Measurements from ENCODE around the gene MUC5B.

DNA sequence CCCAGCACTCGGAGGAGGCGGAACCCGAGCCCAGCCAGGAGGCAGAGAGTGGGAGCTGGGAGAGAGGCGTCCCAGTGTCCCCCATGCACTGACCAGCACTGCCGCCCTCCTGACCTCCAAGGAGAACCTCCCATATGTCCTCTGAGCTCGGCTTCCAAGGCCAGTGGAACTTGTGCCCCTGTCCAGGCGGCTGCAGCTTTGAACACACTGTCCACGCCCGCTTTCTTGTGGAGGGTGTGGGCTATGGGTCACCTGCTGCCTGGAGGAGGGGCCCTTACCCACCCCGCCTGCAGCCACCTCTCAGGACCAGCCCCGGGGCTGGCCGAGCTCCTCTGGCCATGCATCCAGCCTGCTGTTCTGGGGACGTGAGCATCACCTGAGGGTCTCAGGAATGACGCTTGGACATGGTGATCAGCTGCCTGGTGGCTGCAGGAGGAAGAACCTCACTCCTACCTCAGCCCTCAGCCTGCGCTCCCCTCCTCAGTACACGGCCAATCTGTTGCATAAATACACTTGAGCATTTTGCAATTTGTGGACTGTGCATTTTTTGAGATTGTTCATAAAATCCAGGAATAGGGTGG lies 22.2 kb upstream of the MUC5B start:
- TF ChIP-seq, protein P1, sequence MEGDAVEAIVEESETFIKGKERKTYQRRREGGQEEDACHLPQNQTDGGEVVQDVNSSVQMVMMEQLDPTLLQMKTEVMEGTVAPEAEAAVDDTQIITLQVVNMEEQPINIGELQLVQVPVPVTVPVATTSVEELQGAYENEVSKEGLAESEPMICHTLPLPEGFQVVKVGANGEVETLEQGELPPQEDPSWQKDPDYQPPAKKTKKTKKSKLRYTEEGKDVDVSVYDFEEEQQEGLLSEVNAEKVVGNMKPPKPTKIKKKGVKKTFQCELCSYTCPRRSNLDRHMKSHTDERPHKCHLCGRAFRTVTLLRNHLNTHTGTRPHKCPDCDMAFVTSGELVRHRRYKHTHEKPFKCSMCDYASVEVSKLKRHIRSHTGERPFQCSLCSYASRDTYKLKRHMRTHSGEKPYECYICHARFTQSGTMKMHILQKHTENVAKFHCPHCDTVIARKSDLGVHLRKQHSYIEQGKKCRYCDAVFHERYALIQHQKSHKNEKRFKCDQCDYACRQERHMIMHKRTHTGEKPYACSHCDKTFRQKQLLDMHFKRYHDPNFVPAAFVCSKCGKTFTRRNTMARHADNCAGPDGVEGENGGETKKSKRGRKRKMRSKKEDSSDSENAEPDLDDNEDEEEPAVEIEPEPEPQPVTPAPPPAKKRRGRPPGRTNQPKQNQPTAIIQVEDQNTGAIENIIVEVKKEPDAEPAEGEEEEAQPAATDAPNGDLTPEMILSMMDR (IDR thresholded peaks at IDR 0.05) = no peak
- TF ChIP-seq POLR2A (IDR thresholded peaks at IDR 0.05) (no peak), POLR2AphosphoS5 (IDR thresholded peaks at IDR 0.05) (no peak)
